OCI-LY7 (cell line): ENCODE measurements around the gene EPHB1. TPM values are rescaled to one million over a fixed set of nuclear protein-coding genes. Genes with fewer than 3 reads are reported as not detected.

ENCODE experiments used
- BruUV-seq: library from RNA; stranded (reverse); fragments of 400-500 nt; replicated peaks from 2 replicates; lab custom pipeline; 2021; lab: Mats Ljungman, UMichigan
- CTCF ChIA-PET: fragments of 300-600 bp; sonication (Branson Sonifier 250); formaldehyde crosslinking; loops from one replicate; lab custom pipeline; 2022; ENCODE audit warnings: antibody characterized with exemption; ENCODE audit not compliant: unreplicated experiment; lab: Charles Lee
- POLR2A ChIA-PET: fragments of 300-600 bp; sonication (Branson Sonifier 250); formaldehyde crosslinking; loops from one replicate; lab custom pipeline; 2022; ENCODE audit warnings: antibody characterized with exemption; lab: Charles Lee
- DNase-seq: peaks from one replicate; pipeline ENCODE4 v3.0.0-alpha.2; 2015; ENCODE audit warnings: low spot score
- H2AFZ ChIP-seq: fragments of 200-600 bp; sonication (generic), shearing (Covaris generic); 2 replicates; pipeline ENCODE4 v1.6.1; 2014; ENCODE audit warnings: mild to moderate bottlenecking, antibody characterized with exemption, low read length, moderate library complexity
- H3K27ac ChIP-seq: fragments of 200-600 bp; sonication (generic); 2 replicates; pipeline ENCODE4 v1.5.1; 2014; ENCODE audit warnings: mixed run types, low read depth, mild to moderate bottlenecking, moderate library complexity, low read length, inconsistent platforms; ENCODE audit not compliant: poor library complexity, severe bottlenecking
- H3K36me3 ChIP-seq: fragments of 200-600 bp; sonication (generic); 2 replicates; pipeline ENCODE4 v1.6.1; 2014; ENCODE audit warnings: mild to moderate bottlenecking, antibody characterized with exemption, low read length, moderate library complexity, mixed read lengths; ENCODE audit not compliant: insufficient read depth
- H3K4me1 ChIP-seq: fragments of 200-600 bp; sonication (generic); 2 replicates; pipeline ENCODE4 v1.5.1; 2014; ENCODE audit warnings: mild to moderate bottlenecking, low read length; ENCODE audit not compliant: insufficient read depth, poor library complexity, severe bottlenecking
- H3K4me2 ChIP-seq: fragments of 200-600 bp; sonication (generic); 2 replicates; pipeline ENCODE4 v1.6.1; 2014; ENCODE audit warnings: mild to moderate bottlenecking, low read length
- H3K4me3 ChIP-seq: fragments of 200-600 bp; sonication (generic); 2 replicates; pipeline ENCODE4 v1.5.1; 2014; ENCODE audit warnings: mild to moderate bottlenecking, low read depth, low read length; ENCODE audit not compliant: poor library complexity, severe bottlenecking
- H3K79me2 ChIP-seq: fragments of 200-600 bp; sonication (generic); 2 replicates; pipeline ENCODE4 v1.6.1; 2016; ENCODE audit warnings: low read depth, mild to moderate bottlenecking, low read length, moderate library complexity, mixed read lengths; ENCODE audit not compliant: insufficient read depth
- H3K9me2 ChIP-seq: fragments of 200-600 bp; sonication (generic); 2 replicates; pipeline ENCODE4 v1.6.1; 2016; ENCODE audit warnings: mild to moderate bottlenecking, low read length, mixed read lengths; ENCODE audit not compliant: insufficient read depth
- H3K9me3 ChIP-seq: fragments of 200-600 bp; sonication (generic); 2 replicates; pipeline ENCODE4 v1.6.1; 2014; ENCODE audit warnings: mild to moderate bottlenecking, mixed run types, low read length, mixed read lengths
- H4K20me1 ChIP-seq: fragments of 200-600 bp; sonication (generic); 2 replicates; pipeline ENCODE4 v1.6.1; 2014; ENCODE audit warnings: mild to moderate bottlenecking, antibody characterized with exemption, low read length, moderate library complexity, mixed read lengths; ENCODE audit not compliant: insufficient read depth
- CTCF ChIP-seq: fragments of 200-600 bp; sonication (generic); conservative IDR thresholded peaks from 2 replicates; pipeline ENCODE4 v1.5.1; 2014; ENCODE audit warnings: mild to moderate bottlenecking, antibody characterized with exemption, low read length, moderate library complexity, mixed read lengths
- EZH2phosphoT487 ChIP-seq: fragments of 200-600 bp; sonication (generic); IDR thresholded peaks from 2 replicates; pipeline ENCODE4 v1.6.1; 2018; ENCODE audit warnings: low read depth, borderline replicate concordance, mild to moderate bottlenecking, mixed run types, antibody characterized with exemption, low read length, moderate library complexity, mixed read lengths
- intact Hi-C: fragments of 100-400 bp; cut with micrococcal nuclease; formaldehyde crosslinking; loops from one replicate; pipeline ENCODE4 v1.10.0; 2022; ENCODE audit not compliant: unreplicated experiment
- total RNA-seq, 2 experiments: library from RNA; depleted of rRNA in 1 of 2; stranded (reverse); fragments of >200 nt in 1 of 2; shearing (Covaris generic) in 1 of 2; gene quantifications; 2 replicates each; pipeline ENCODE4 v1.2.3, GENCODE V29; 2014 to 2022

EPHB1 gene
- total RNA-seq, 2 experiments from 2014 or later, result 0.54 to 1.3 TPM

- Histone ChIP-seq H3K4me2 (no peak overlapping the region), H3K36me3 (no peaks in the 10 kb centered on the region), H3K4me3 (no peak overlapping the region), H4K20me1 (no peaks in the 10 kb centered on the region), H3K27ac (no peak overlapping the region), H3K9me2 (no peaks in the 10 kb centered on the region), H3K4me1 (no peaks in the 10 kb centered on the region), H2AFZ (no peak overlapping the region), H3K9me3 (no peaks in the 10 kb centered on the region), H3K79me2 (no peaks in the 10 kb centered on the region)
- no peak for DNase-seq
- ChIA-PET POLR2A (no interaction called here), CTCF (no interaction called here)
- intact Hi-C loops, result no loop called here
- no TSS peak for BruUV-seq
- TF ChIP-seq EZH2phosphoT487, result no peak
- TF ChIP-seq CTCF, result no peak
These were observed 298.1 kb downstream of the EPHB1 start for GRCh38 chr3:135093121-135093520.

GRCh38 chr3:135097276-135097946, 302.4 kb downstream of the EPHB1 start:
- no peak for DNase-seq
- POLR2A ChIA-PET, result interaction anchor here (0.6 kb wide), 1 partner anchor 334 kb away, joined by 3 read pairs; no protein-coding TSS in a partner anchor

More at GRCh38 chr3:135097276-135097946, 302.4 kb downstream of the EPHB1 start:
- CTCF ChIA-PET, result no interaction called here
- BruUV-seq, result no TSS peak
- H3K79me2 ChIP-seq, result no peaks in the 10 kb centered on the region
- H3K27ac ChIP-seq, result no peak overlapping the region
- H2AFZ ChIP-seq, result no peak overlapping the region
- no peak for TF ChIP-seq EZH2phosphoT487
- no peak for TF ChIP-seq CTCF
- H3K4me2 ChIP-seq, result no peak overlapping the region
- no peaks in the 10 kb centered on the region for H3K36me3 ChIP-seq
- no peaks in the 10 kb centered on the region for H3K9me2 ChIP-seq
- no peaks in the 10 kb centered on the region for H3K4me1 ChIP-seq
- H4K20me1 ChIP-seq, result no peaks in the 10 kb centered on the region
- intact Hi-C loops, result no loop called here
- no peak overlapping the region for H3K4me3 ChIP-seq
- H3K9me3 ChIP-seq, result no peaks in the 10 kb centered on the region
